ENCODE data around the gene AKT1S1. TPM values are rescaled to one million over a fixed set of nuclear protein-coding genes. Genes with fewer than 3 reads are reported as not detected.

AKT1S1 gene
- total RNA-seq, 2 experiments from 2014 or later, result 7.3 to 19.8 TPM

DNA sequence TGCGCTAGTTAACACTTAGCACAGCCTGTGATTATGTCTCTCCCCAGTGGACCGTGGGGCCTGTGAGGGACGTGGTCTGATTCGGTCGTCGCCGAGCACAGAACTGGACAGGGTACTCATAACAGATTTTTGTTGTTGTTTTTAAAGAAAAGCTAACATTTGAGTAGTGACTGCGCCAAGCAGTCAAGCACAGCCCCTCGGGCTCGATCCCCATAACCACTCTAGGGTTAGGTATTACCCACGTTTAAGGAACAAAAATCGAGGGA lies 27.0 kb downstream of the AKT1S1 start:
- TF ChIP-seq EZH2phosphoT487 (IDR thresholded peaks at IDR 0.05; ENCODE audit: borderline replicate concordance, low read depth, low read length), result no peak
- TF ChIP-seq, protein P1, sequence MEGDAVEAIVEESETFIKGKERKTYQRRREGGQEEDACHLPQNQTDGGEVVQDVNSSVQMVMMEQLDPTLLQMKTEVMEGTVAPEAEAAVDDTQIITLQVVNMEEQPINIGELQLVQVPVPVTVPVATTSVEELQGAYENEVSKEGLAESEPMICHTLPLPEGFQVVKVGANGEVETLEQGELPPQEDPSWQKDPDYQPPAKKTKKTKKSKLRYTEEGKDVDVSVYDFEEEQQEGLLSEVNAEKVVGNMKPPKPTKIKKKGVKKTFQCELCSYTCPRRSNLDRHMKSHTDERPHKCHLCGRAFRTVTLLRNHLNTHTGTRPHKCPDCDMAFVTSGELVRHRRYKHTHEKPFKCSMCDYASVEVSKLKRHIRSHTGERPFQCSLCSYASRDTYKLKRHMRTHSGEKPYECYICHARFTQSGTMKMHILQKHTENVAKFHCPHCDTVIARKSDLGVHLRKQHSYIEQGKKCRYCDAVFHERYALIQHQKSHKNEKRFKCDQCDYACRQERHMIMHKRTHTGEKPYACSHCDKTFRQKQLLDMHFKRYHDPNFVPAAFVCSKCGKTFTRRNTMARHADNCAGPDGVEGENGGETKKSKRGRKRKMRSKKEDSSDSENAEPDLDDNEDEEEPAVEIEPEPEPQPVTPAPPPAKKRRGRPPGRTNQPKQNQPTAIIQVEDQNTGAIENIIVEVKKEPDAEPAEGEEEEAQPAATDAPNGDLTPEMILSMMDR (conservative IDR thresholded peaks at IDR 0.05; ENCODE audit: low read length), result no peak
- H3K9me2 ChIP-seq (ENCODE audit: insufficient read depth, low read length), result no peaks in the 10 kb centered on the region
- peak overlapping the region; percentile 70 for H2AFZ ChIP-seq (ENCODE audit: low read length)
- intact Hi-C loops (cut with micrococcal nuclease; ENCODE audit: unreplicated experiment), result loop anchor here (1.0 to 2.0 kb wide), 2 partner anchors 27 to 74 kb away; no protein-coding TSS in a partner anchor
- no TSS peak for BruUV-seq (replicated peaks)
- peak overlapping the region; percentile 88 for H3K4me3 ChIP-seq (ENCODE audit: low read depth, low read length, poor library complexity, severe bottlenecking)
- H3K36me3 ChIP-seq (ENCODE audit: insufficient read depth, low read length), result peaks cover 18% of the 10 kb centered on the region; the same call in 1 of the 2 replicates
- POLR2A ChIA-PET, result interaction anchor here (0.5 to 2.0 kb wide), 4 partner anchors 15 to 37 kb away, joined by 3 to 8 read pairs (median 3); partner anchors contain the start of genes FUZ and MED25
- DNase-seq (ENCODE audit: low spot score), result no peak
- peaks cover 20% of the 10 kb centered on the region for H4K20me1 ChIP-seq (ENCODE audit: insufficient read depth, low read length)
- CTCF ChIA-PET (ENCODE audit: unreplicated experiment), result no interaction called here
- H3K79me2 ChIP-seq (ENCODE audit: insufficient read depth, low read depth, low read length), result peaks cover 24% of the 10 kb centered on the region
- H3K4me1 ChIP-seq (ENCODE audit: insufficient read depth, low read length, poor library complexity, severe bottlenecking), result peaks cover 28% of the 10 kb centered on the region
- H3K27ac ChIP-seq (ENCODE audit: low read depth, low read length, poor library complexity, severe bottlenecking), result peak overlapping the region; percentile 87
- no peaks in the 10 kb centered on the region for H3K9me3 ChIP-seq (ENCODE audit: low read length)
- peak overlapping the region; percentile 94 for H3K4me2 ChIP-seq (ENCODE audit: low read length)

GRCh38 chr19:49849433-49850220 lies 27.5 kb downstream of the AKT1S1 start:
- Histone ChIP-seq H3K4me1 (ENCODE audit: insufficient read depth, low read length, poor library complexity, severe bottlenecking) (peaks cover 32% of the 10 kb centered on the region), H3K79me2 (ENCODE audit: insufficient read depth, low read depth, low read length) (peaks cover 24% of the 10 kb centered on the region), H3K36me3 (ENCODE audit: insufficient read depth, low read length) (peaks cover 14% of the 10 kb centered on the region; the same call in 1 of the 2 replicates), H3K9me2 (ENCODE audit: insufficient read depth, low read length) (no peaks in the 10 kb centered on the region), H3K4me2 (ENCODE audit: low read length) (peak overlapping the region; percentile 94), H3K27ac (ENCODE audit: low read depth, low read length, poor library complexity, severe bottlenecking) (no peak overlapping the region), H3K9me3 (ENCODE audit: low read length) (no peaks in the 10 kb centered on the region), H3K4me3 (ENCODE audit: low read depth, low read length, poor library complexity, severe bottlenecking) (peak overlapping the region; percentile 88), H2AFZ (ENCODE audit: low read length) (peak overlapping the region; percentile 70), H4K20me1 (ENCODE audit: insufficient read depth, low read length) (peaks cover 20% of the 10 kb centered on the region)
- intact Hi-C loops (cut with micrococcal nuclease; ENCODE audit: unreplicated experiment), result loop anchor here (1.0 to 2.0 kb wide), 2 partner anchors 27 to 75 kb away; no protein-coding TSS in a partner anchor
- no peak for DNase-seq (ENCODE audit: low spot score)
- TF ChIP-seq EZH2phosphoT487 (IDR thresholded peaks at IDR 0.05; ENCODE audit: borderline replicate concordance, low read depth, low read length), result no peak
- TF ChIP-seq, protein P1 (conservative IDR thresholded peaks at IDR 0.05; ENCODE audit: low read length), result no peak
- no TSS peak for BruUV-seq (replicated peaks)
- POLR2A ChIA-PET, result interaction anchor here (0.5 to 2.0 kb wide), 3 partner anchors 15 to 37 kb away, joined by 3 to 8 read pairs (median 3); partner anchors contain the start of genes FUZ and MED25
- CTCF ChIA-PET (ENCODE audit: unreplicated experiment), result no interaction called here

- POLR2A ChIA-PET, result no interaction called here
- H3K9me3 ChIP-seq (ENCODE audit: low read length), result no peaks in the 10 kb centered on the region
- no peak for DNase-seq (ENCODE audit: low spot score)
- no peaks in the 10 kb centered on the region for H3K9me2 ChIP-seq (ENCODE audit: insufficient read depth, low read length)
- peaks cover 32% of the 10 kb centered on the region for H3K4me1 ChIP-seq (ENCODE audit: insufficient read depth, low read length, poor library complexity, severe bottlenecking)
- TF ChIP-seq EZH2phosphoT487 (IDR thresholded peaks at IDR 0.05; ENCODE audit: borderline replicate concordance, low read depth, low read length), result no peak
- TF ChIP-seq, protein P1 (conservative IDR thresholded peaks at IDR 0.05; ENCODE audit: low read length), result no peak
- H3K4me3 ChIP-seq (ENCODE audit: low read depth, low read length, poor library complexity, severe bottlenecking), result no peak overlapping the region
- CTCF ChIA-PET (ENCODE audit: unreplicated experiment), result no interaction called here
- peaks cover 20% of the 10 kb centered on the region for H4K20me1 ChIP-seq (ENCODE audit: insufficient read depth, low read length)
- intact Hi-C loops (cut with micrococcal nuclease; ENCODE audit: unreplicated experiment), result no loop called here
- no peak overlapping the region for H3K27ac ChIP-seq (ENCODE audit: low read depth, low read length, poor library complexity, severe bottlenecking)
- H2AFZ ChIP-seq (ENCODE audit: low read length), result no peak overlapping the region
- peaks cover 7% of the 10 kb centered on the region; the same call in 1 of the 2 replicates for H3K36me3 ChIP-seq (ENCODE audit: insufficient read depth, low read length)
- H3K4me2 ChIP-seq (ENCODE audit: low read length), result no peak overlapping the region
- peaks cover 23% of the 10 kb centered on the region for H3K79me2 ChIP-seq (ENCODE audit: insufficient read depth, low read depth, low read length)
- no TSS peak for BruUV-seq (replicated peaks)
Measured at GRCh38 chr19:49848938-49849337, 28.2 kb downstream of the AKT1S1 start.
